Measurements from ENCODE around the gene COX11.

Gene COX11

DNA sequence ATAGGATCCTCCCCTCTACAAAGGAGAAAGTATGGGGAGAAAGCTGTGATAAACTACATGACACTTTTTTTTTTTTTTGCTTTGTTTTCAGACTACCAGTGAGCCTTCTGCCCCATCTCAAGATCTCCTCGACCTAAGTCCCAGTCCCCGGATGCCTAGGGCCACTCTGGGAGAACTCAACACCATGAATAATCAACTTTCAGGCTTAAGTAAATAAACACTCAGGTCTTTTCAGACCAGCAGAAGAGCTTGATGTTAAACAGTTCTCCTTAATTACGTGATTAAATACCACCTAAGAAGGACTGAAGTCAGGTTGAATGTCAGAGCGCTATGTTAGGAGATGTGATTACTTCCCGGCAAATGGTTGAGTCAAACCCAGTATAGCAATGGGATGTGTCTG lies 31.4 kb downstream of the COX11 start:
- H3K4me3 ChIP-seq (ENCODE audit: low read length): no peak overlapping the region
- no peak for TF ChIP-seq CTCF (conservative IDR thresholded peaks at IDR 0.05; ENCODE audit: low read depth, low read length)
- no peak for DNase-seq (ENCODE audit: low read depth)

DNA sequence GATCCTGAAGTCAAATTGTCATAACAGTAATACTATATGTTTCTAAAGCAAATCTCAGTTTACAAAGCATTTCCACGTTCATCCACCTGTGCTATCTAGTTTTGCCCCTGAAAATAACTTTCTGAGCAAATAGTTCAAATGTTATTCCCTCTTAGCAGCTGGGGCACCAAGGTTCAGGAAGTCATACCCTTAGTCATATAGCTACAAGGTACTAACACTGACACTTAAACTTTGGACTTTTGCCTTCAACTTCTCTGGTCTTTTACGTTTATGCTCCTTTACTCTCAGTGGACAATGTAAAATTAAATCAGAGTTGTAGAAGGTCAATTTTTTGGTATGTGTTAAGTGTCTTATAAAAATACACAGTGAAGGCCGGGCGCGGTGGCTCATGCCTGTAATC lies 33.0 kb downstream of the COX11 start:
- TF ChIP-seq CTCF (conservative IDR thresholded peaks at IDR 0.05; ENCODE audit: low read depth, low read length): no peak
- DNase-seq (ENCODE audit: low read depth): no peak
- no peak overlapping the region for H3K4me3 ChIP-seq (ENCODE audit: low read length)

GRCh38 chr17:54933921-54934320 lies 34.5 kb downstream of the COX11 start:
- H3K4me3 ChIP-seq (ENCODE audit: low read length): no peak overlapping the region
- TF ChIP-seq CTCF (conservative IDR thresholded peaks at IDR 0.05; ENCODE audit: low read depth, low read length): no peak
- no peak for DNase-seq (ENCODE audit: low read depth)

GRCh38 chr17:54932711-54933110 lies 35.7 kb downstream of the COX11 start:
- no peak for TF ChIP-seq CTCF (conservative IDR thresholded peaks at IDR 0.05; ENCODE audit: low read depth, low read length)
- no peak for DNase-seq (ENCODE audit: low read depth)
- H3K4me3 ChIP-seq (ENCODE audit: low read length): no peak overlapping the region

DNA sequence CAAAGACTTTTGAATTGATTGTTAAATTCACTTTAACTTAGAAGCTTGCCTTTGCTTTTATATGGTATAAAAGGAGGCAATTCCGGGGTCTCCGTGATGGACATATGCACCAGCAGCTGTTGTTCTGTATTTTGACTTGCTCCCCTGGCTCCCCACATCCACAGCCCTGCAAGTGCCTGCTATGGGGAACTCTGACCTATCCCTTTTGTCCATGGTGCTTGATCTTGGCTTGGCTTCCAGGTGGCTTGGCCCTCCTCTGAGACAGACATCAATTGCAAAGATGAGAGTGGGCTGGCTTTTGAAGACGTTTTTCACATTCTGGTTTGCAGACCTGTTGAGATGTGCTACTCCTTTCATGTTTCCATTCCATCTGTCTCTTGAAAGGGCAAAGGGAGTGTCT lies 40.9 kb downstream of the COX11 start:
- H3K4me3 ChIP-seq (ENCODE audit: low read length): no peak overlapping the region
- TF ChIP-seq CTCF (conservative IDR thresholded peaks at IDR 0.05; ENCODE audit: low read depth, low read length): no peak
- no peak for DNase-seq (ENCODE audit: low read depth)

- no peak overlapping the region for H3K4me3 ChIP-seq (ENCODE audit: low read length)
- DNase-seq (ENCODE audit: low read depth): no peak
- no peak for TF ChIP-seq CTCF (conservative IDR thresholded peaks at IDR 0.05; ENCODE audit: low read depth, low read length)
Observed at GRCh38 chr17:54924405-54924804, 44.0 kb downstream of the COX11 start.

DNA sequence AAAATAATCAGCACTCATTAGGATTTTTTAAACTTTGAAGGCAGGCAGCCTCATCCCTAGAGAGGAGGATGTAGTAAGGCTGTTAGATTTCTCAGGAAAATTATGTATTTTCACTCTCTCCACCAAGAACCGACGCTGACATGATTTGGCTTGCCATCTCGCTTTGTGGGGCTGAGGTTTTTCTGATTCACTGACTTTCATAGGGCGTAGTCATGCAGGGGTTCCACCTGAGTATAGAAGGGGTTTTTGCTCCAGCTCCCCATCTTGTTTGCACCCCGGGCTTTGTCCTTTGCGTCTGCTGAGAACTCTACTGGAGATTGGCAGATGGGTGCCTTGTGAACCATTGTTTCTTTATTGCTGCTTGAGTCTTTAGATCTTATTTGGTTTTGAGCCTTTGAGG lies 47.6 kb downstream of the COX11 start:
- TF ChIP-seq CTCF (conservative IDR thresholded peaks at IDR 0.05; ENCODE audit: low read depth, low read length): no peak
- DNase-seq (ENCODE audit: low read depth): no peak
- no peak overlapping the region for H3K4me3 ChIP-seq (ENCODE audit: low read length)
